Activated CD4-positive, alpha-beta T cell treated with anti-CD3 and anti-CD28 coated beads, Interleukin-2, amount 50 U/mL, for 16 hours (primary cell): ENCODE results near the gene SMIM36.
"Not testable (repeated sequence)": the region's sequence is repeated elsewhere in the genome, so short reads cannot be mapped to it uniquely, and the experiment has no call there.

Source experiments
- DNase-seq: peaks from one replicate; pipeline ENCODE4 v3.0.0-alpha.2; 2020

Gene SMIM36

GRCh38 chr17:55410722-55411462, 100.4 kb downstream of the SMIM36 start:
- no peak for DNase-seq

- no peak for DNase-seq
Measured at GRCh38 chr17:55409030-55409800, 102.0 kb downstream of the SMIM36 start.

- no peak for DNase-seq
Measured at GRCh38 chr17:55407641-55408566, 103.3 kb downstream of the SMIM36 start.

- no peak for DNase-seq
Measured at GRCh38 chr17:55405600-55405999, 105.7 kb downstream of the SMIM36 start.

- DNase-seq = not testable (repeated sequence)
Measured at GRCh38 chr17:55404197-55404596, 107.1 kb downstream of the SMIM36 start.

- DNase-seq = no peak
Measured at GRCh38 chr17:55402374-55402773, 108.9 kb downstream of the SMIM36 start.
